HCT116 (cell line): ENCODE results near the gene CAP2. TPM values are rescaled to one million over a fixed set of nuclear protein-coding genes. Genes with fewer than 3 reads are reported as not detected.

Experiments used
- ATAC-seq: fragments of 200-7000 bp; cut with Tn5 transposase; 2 replicates; pipeline ENCODE4 v1.9.1; 2020; ENCODE audit warnings: mild to moderate bottlenecking, moderate library complexity
- BruUV-seq: library from RNA; stranded (reverse); fragments of 400-500 nt; replicated peaks from 2 replicates; lab custom pipeline; 2021; lab: Mats Ljungman, UMichigan
- CTCF ChIA-PET: fragments of 300-600 bp; sonication (Branson Sonifier 250); formaldehyde crosslinking; loops from one replicate; lab custom pipeline; 2021; ENCODE audit warnings: antibody characterized with exemption; lab: Charles Lee
- POLR2A ChIA-PET: fragments of 300-600, 350-600 bp; sonication (Branson Sonifier 250); formaldehyde crosslinking; loops from one replicate; lab custom pipeline; 2021; ENCODE audit warnings: antibody characterized with exemption; lab: Charles Lee
- RAD21 ChIA-PET, 2 experiments: fragments of 300-600 bp; sonication (Branson Sonifier 250); formaldehyde crosslinking; loops; one replicate each; lab custom pipeline; 2023; ENCODE audit warnings: low total read pairs in 2 of 2; ENCODE audit not compliant: uncharacterized antibody in 2 of 2, unreplicated experiment in 2 of 2, low non-redundant PET in 1 of 2; lab: Charles Lee
- DNase-seq: peaks from one replicate; pipeline ENCODE4 v3.0.0-alpha.2; 2010; ENCODE audit warnings: low read depth, low spot score
- H2AFZ ChIP-seq: fragments of 200-600 bp; shearing (Covaris generic), sonication (generic); 2 replicates; pipeline ENCODE4 v1.6.1; 2017; ENCODE audit warnings: low read depth, mixed run types, mixed read lengths, antibody characterized with exemption, low read length; ENCODE audit not compliant: poor library complexity, severe bottlenecking
- H3K27ac ChIP-seq: 2 replicates; pipeline ENCODE4 v1.5.1; 2012; ENCODE audit warnings: low read depth, low read length
- H3K27me3 ChIP-seq: fragments of 200-600 bp; sonication (generic); 2 replicates; pipeline ENCODE4 v1.6.1; 2016; ENCODE audit warnings: mixed run types, low read length, mixed read lengths; ENCODE audit not compliant: insufficient read depth
- H3K36me3 ChIP-seq, 2 experiments: fragments of 200-500 bp in 1 of 2; fragments of 200-600 bp in 1 of 2; sonication (Bioruptor generic) in 1 of 2; sonication (generic) in 1 of 2; 2 replicates each; pipeline versions ENCODE4 v1.5.1 to v1.6.1; 2014 to 2016; ENCODE audit warnings: low read length in 2 of 2, inconsistent platforms in 1 of 2, mixed read lengths in 1 of 2, mixed run types in 1 of 2; ENCODE audit not compliant: insufficient read depth in 2 of 2, control insufficient read depth in 1 of 2
- H3K4me1 ChIP-seq, 2 experiments: fragments of 200-600 bp in 1 of 2; sonication (generic) in 1 of 2; 2 replicates each; pipeline versions ENCODE4 v1.5.1 to v1.6.1; 2012 to 2017; ENCODE audit warnings: low read length in 2 of 2, inconsistent platforms in 1 of 2, mild to moderate bottlenecking in 1 of 2, mixed read lengths in 1 of 2, mixed run types in 1 of 2, moderate library complexity in 1 of 2; ENCODE audit not compliant: insufficient read depth in 2 of 2, control insufficient read depth in 1 of 2
- H3K4me2 ChIP-seq: fragments of 200-600 bp; sonication (generic); 2 replicates; pipeline ENCODE4 v1.6.1; 2017; ENCODE audit warnings: mixed run types, low read length, mixed read lengths
- H3K4me3 ChIP-seq, 2 experiments: fragments of 200-600 bp in 1 of 2; sonication (generic) in 1 of 2; replicated peaks in 1 of 2; 2 replicates each; pipeline ENCODE4 v1.5.1; 2011 to 2016; ENCODE audit warnings: low read length in 2 of 2, control low read depth in 1 of 2, low read depth in 1 of 2, mild to moderate bottlenecking in 1 of 2, mixed read lengths in 1 of 2, mixed run types in 1 of 2
- H3K79me2 ChIP-seq: fragments of 200-600 bp; sonication (generic); 2 replicates; pipeline ENCODE4 v1.6.1; 2017; ENCODE audit warnings: mild to moderate bottlenecking, mixed run types, low read length, moderate library complexity, mixed read lengths; ENCODE audit not compliant: insufficient read depth
- H3K9ac ChIP-seq: fragments of 200-600 bp; sonication (generic); 2 replicates; pipeline ENCODE4 v1.6.1; 2016; ENCODE audit warnings: low read length, mixed read lengths
- H3K9me2 ChIP-seq: fragments of 200-600 bp; sonication (generic), shearing (Covaris generic); 2 replicates; pipeline ENCODE4 v1.6.1; 2017; ENCODE audit warnings: mixed run types, mild to moderate bottlenecking, moderate library complexity; ENCODE audit not compliant: insufficient read depth
- H3K9me3 ChIP-seq, 2 experiments: fragments of 200-500 bp in 1 of 2; fragments of 200-600 bp in 1 of 2; sonication (Bioruptor generic) in 1 of 2; sonication (generic) in 1 of 2; 2 replicates each; pipeline ENCODE4 v1.6.1; 2014 to 2017; ENCODE audit warnings: low read length in 2 of 2, mixed read lengths in 2 of 2, inconsistent platforms in 1 of 2, low read depth in 1 of 2, mild to moderate bottlenecking in 1 of 2, mixed run types in 1 of 2, moderate library complexity in 1 of 2; ENCODE audit not compliant: control insufficient read depth in 1 of 2, insufficient read depth in 1 of 2
- H4K20me1 ChIP-seq: fragments of 200-600 bp; sonication (generic), shearing (Covaris generic); 2 replicates; pipeline ENCODE4 v1.6.1; 2017; ENCODE audit warnings: mixed run types, mild to moderate bottlenecking, moderate library complexity; ENCODE audit not compliant: insufficient read depth
- ATF3 ChIP-seq: IDR thresholded peaks from 2 replicates; pipeline ENCODE4 v1.6.1; 2012
- CEBPB ChIP-seq: IDR thresholded peaks from 2 replicates; pipeline ENCODE4 v1.6.1; 2012; ENCODE audit warnings: low read depth
- CTCF ChIP-seq, 3 experiments: fragments of 200-600 bp in 1 of 3; sonication (generic) in 1 of 3; IDR thresholded peaks in 2 of 3; conservative IDR thresholded peaks in 1 of 3; 2 replicates each; pipeline ENCODE4 v1.5.1; 2012 to 2017; ENCODE audit warnings: low read depth in 2 of 3, low read length in 2 of 3, antibody characterized with exemption in 1 of 3, borderline replicate concordance in 1 of 3, control low read depth in 1 of 3, mild to moderate bottlenecking in 1 of 3, mixed read lengths in 1 of 3, mixed run types in 1 of 3, moderate library complexity in 1 of 3; ENCODE audit not compliant: insufficient read depth in 1 of 3
- EGR1 ChIP-seq: IDR thresholded peaks from 2 replicates; pipeline ENCODE4 v1.6.1; 2012; ENCODE audit warnings: low read depth
- ELF1 ChIP-seq: IDR thresholded peaks from 2 replicates; pipeline ENCODE4 v1.6.1; 2012; ENCODE audit warnings: low read depth, borderline replicate concordance
- EZH2 ChIP-seq: fragments of 200-600 bp; sonication (generic); IDR thresholded peaks from 2 replicates; pipeline ENCODE4 v1.6.1; 2017; ENCODE audit warnings: antibody characterized with exemption, mixed run types
- EZH2phosphoT487 ChIP-seq: fragments of 200-600 bp; IDR thresholded peaks from 2 replicates; pipeline ENCODE4 v1.6.1; 2018; ENCODE audit warnings: antibody characterized with exemption, borderline replicate concordance
- FOSL1 ChIP-seq: IDR thresholded peaks from 2 replicates; pipeline ENCODE4 v1.6.1; 2012; ENCODE audit warnings: low read depth
- JUND ChIP-seq: IDR thresholded peaks from 2 replicates; pipeline ENCODE4 v1.6.1; 2012
- MAX ChIP-seq: IDR thresholded peaks from 2 replicates; pipeline ENCODE4 v1.6.1; 2012
- POLR2AphosphoS5 ChIP-seq: IDR thresholded peaks from 2 replicates; pipeline ENCODE4 v1.6.1; 2011; ENCODE audit warnings: mild to moderate bottlenecking, low read depth, low read length, moderate library complexity
- RAD21 ChIP-seq: IDR thresholded peaks from 2 replicates; pipeline ENCODE4 v1.6.1; 2012; ENCODE audit warnings: low read depth, mild to moderate bottlenecking
- REST ChIP-seq: IDR thresholded peaks from 2 replicates; pipeline ENCODE4 v1.6.1; 2012; ENCODE audit warnings: low read depth
- SIN3A ChIP-seq: IDR thresholded peaks from 2 replicates; pipeline ENCODE4 v1.6.1; 2012; ENCODE audit warnings: low read depth
- SP1 ChIP-seq: IDR thresholded peaks from 2 replicates; pipeline ENCODE4 v1.6.1; 2012; ENCODE audit warnings: low read depth
- SRF ChIP-seq: IDR thresholded peaks from 2 replicates; pipeline ENCODE4 v1.6.1; 2012; ENCODE audit warnings: low read depth
- TCF7L2 ChIP-seq: IDR thresholded peaks from 2 replicates; pipeline ENCODE4 v1.7.0; 2011; ENCODE audit warnings: borderline replicate concordance, inconsistent platforms; ENCODE audit not compliant: insufficient read depth, insufficient read length; ENCODE audit errors: extremely low read depth
- ZBTB33 ChIP-seq: IDR thresholded peaks from 2 replicates; pipeline ENCODE4 v1.6.1; 2011; ENCODE audit warnings: mild to moderate bottlenecking, low read length, moderate library complexity; ENCODE audit not compliant: insufficient replicate concordance; ENCODE audit errors: extremely low read depth
- ZFX ChIP-seq: fragments of 450-650 bp; IDR thresholded peaks from 2 replicates; pipeline ENCODE4 v1.6.1; 2017
- ZNF274 ChIP-seq: fragments of 200-500 bp; sonication (Bioruptor generic); IDR thresholded peaks from 2 replicates; pipeline ENCODE4 v1.6.1; 2014; ENCODE audit warnings: mild to moderate bottlenecking, low read depth, low read length, inconsistent platforms
- intact Hi-C: fragments of 100-400 bp; cut with micrococcal nuclease; formaldehyde crosslinking; loops from 2 replicates; pipeline ENCODE4 v1.10.0; 2022
- total RNA-seq: library from RNA; stranded (reverse); gene quantifications from one replicate; pipeline ENCODE4 v1.2.1, GENCODE V29; 2021; ENCODE audit not compliant: unreplicated experiment

Gene CAP2
- total RNA-seq, 1 experiment from 2014 or later: 3.8 TPM

- H3K9me3 ChIP-seq: peaks cover 8 to 9% of the 10 kb centered on the region in 2 experiments; a peak in 3 of 4 replicates
- no peaks in the 10 kb centered on the region for H3K79me2 ChIP-seq
- TF ChIP-seq TCF7L2: no peak
- no peak for TF ChIP-seq SP1
- no peak for TF ChIP-seq CTCF (IDR thresholded peaks at IDR 0.05 in 2 of 3, conservative IDR thresholded peaks at IDR 0.05 in 1 of 3; ENCODE audit: borderline replicate concordance in 1 of 3, insufficient read depth in 1 of 3, low read depth in 2 of 3, low read length in 2 of 3)
- TF ChIP-seq EZH2phosphoT487: no peak
- no peak for TF ChIP-seq JUND
- no peak for TF ChIP-seq ZBTB33
- TF ChIP-seq ZNF274: no peak
- TF ChIP-seq REST: no peak
- TF ChIP-seq ELF1: no peak
- no peak for TF ChIP-seq POLR2AphosphoS5
- no peak for TF ChIP-seq ZFX
- no peak for TF ChIP-seq SRF
- no peak for TF ChIP-seq MAX
- TF ChIP-seq FOSL1: no peak
- no peak for TF ChIP-seq EGR1
- TF ChIP-seq SIN3A: no peak
- TF ChIP-seq ATF3: no peak
- TF ChIP-seq RAD21: no peak
- no peak for TF ChIP-seq EZH2
- TF ChIP-seq CEBPB: no peak
- H3K9ac ChIP-seq: no peak overlapping the region
- CTCF ChIA-PET: no interaction called here
- H2AFZ ChIP-seq: no peak overlapping the region
- H3K27ac ChIP-seq: no peak overlapping the region
- no peaks in the 10 kb centered on the region for H3K4me1 ChIP-seq
- BruUV-seq: no TSS peak
- H3K4me3 ChIP-seq: no peak overlapping the region
- no peak overlapping the region for H3K4me2 ChIP-seq
- DNase-seq: no peak
- H3K9me2 ChIP-seq: no peaks in the 10 kb centered on the region
- POLR2A ChIA-PET: no interaction called here
- ATAC-seq: no peak
- no peaks in the 10 kb centered on the region for H4K20me1 ChIP-seq
- intact Hi-C loops: no loop called here
- RAD21 ChIA-PET: no interaction called here
- no peaks in the 10 kb centered on the region for H3K36me3 ChIP-seq
- H3K27me3 ChIP-seq: no peaks in the 10 kb centered on the region
These were observed 27.4 kb upstream of the CAP2 start for GRCh38 chr6:17365961-17366360.
